Gastrocnemius medialis (tissue), 4 donors: Measurements from ENCODE around the gene SMARCD2.

ENCODE experiments used
- CTCF ChIP-seq, 5 experiments: fragments of 450-650 bp in 3 of 5; fragments of 200-600 bp in 2 of 5; sonication (generic) in 2 of 5; IDR thresholded peaks in 4 of 5; conservative IDR thresholded peaks in 1 of 5; 1 replicate in 4 of 5; 2 replicates in 1 of 5; pipeline ENCODE4 v1.5.1; 2016 to 2019; ENCODE audit warnings: antibody characterized with exemption in 5 of 5, mild to moderate bottlenecking in 3 of 5, moderate library complexity in 3 of 5
- POLR2A ChIP-seq, 2 donors: fragments of 450-650 bp; IDR thresholded peaks; one replicate each; pipeline ENCODE4 v1.6.1; 2017; ENCODE audit warnings: antibody characterized with exemption in 2 of 2, mild to moderate bottlenecking in 2 of 2, moderate library complexity in 2 of 2

DNA sequence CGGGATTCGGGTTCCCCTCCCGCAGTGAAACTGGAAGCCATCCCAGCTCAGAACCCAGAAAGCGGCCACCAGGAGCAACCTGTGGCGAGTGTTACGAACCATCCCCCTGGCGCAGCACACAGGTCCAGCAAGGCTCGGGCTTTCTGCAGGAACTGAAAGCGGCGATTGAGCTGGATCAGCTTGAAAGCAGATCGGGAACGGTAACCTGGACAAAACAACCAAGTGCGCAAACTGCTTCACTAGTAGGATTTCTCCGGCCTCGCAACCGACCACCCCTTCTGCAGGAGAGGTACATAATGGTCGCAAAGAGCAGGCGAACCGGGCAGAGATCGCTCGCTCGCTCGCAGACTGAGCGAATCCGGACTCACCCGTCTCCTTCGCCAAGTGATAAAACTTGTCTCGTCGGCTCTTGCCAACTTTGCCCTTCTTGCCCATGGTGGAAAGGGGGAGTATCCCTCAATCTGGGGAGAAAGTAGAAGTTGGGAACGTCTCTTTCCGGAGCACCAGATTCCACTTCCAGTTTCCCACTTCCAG lies 15.9 kb downstream of the SMARCD2 start:
- TF ChIP-seq CTCF (IDR thresholded peaks at IDR 0.05 in 4 of 5, conservative IDR thresholded peaks at IDR 0.05 in 1 of 5) (no peak), POLR2A (IDR thresholded peaks at IDR 0.05) (no peak)
